Small intestine (tissue), 7 donors: Measurements from ENCODE around the gene SDCBP2. TPM values are rescaled to one million over a fixed set of nuclear protein-coding genes. Genes with fewer than 3 reads are reported as not detected.

Experiments used
- DNase-seq, 2 donors: peaks; one replicate each; pipeline versions ENCODE4 v3.0.0 to v3.0.0-alpha.2; 2013
- FAIRE-seq: peaks from 2 replicates; lab custom pipeline; 2012; peaks lifted over from hg19 to GRCh38; lab: Jason Lieb, UNC
- H3K27ac ChIP-seq, 3 donors: one replicate each; pipeline ENCODE4 v1.5.1; 2013; ENCODE audit warnings: low read length in 2 of 3, mild to moderate bottlenecking in 2 of 3, control low read depth in 1 of 3, inconsistent platforms in 1 of 3, low read depth in 1 of 3, moderate library complexity in 1 of 3
- H3K27me3 ChIP-seq, 3 donors: one replicate each; pipeline ENCODE4 v1.6.1; 2013; ENCODE audit warnings: low read length in 3 of 3, inconsistent platforms in 1 of 3; ENCODE audit not compliant: control insufficient read depth in 3 of 3, insufficient read depth in 3 of 3
- H3K36me3 ChIP-seq, 3 donors: one replicate each; pipeline ENCODE4 v1.6.1; 2013; ENCODE audit warnings: low read length in 3 of 3, inconsistent platforms in 1 of 3, low read depth in 1 of 3, mild to moderate bottlenecking in 1 of 3, moderate library complexity in 1 of 3; ENCODE audit not compliant: control insufficient read depth in 3 of 3, insufficient read depth in 2 of 3
- H3K4me1 ChIP-seq, 3 donors: one replicate each; pipeline ENCODE4 v1.6.1; 2013; ENCODE audit warnings: low read length in 2 of 3, inconsistent platforms in 1 of 3, low read depth in 1 of 3, mild to moderate bottlenecking in 1 of 3, moderate library complexity in 1 of 3; ENCODE audit not compliant: control insufficient read depth in 3 of 3, insufficient read depth in 2 of 3
- H3K4me3 ChIP-seq, 3 donors: one replicate each; pipeline ENCODE4 v1.5.1; 2013; ENCODE audit warnings: low read length in 3 of 3, control low read depth in 1 of 3, inconsistent platforms in 1 of 3, low read depth in 1 of 3, mild to moderate bottlenecking in 1 of 3, moderate library complexity in 1 of 3
- H3K9me3 ChIP-seq, 2 donors: one replicate each; pipeline ENCODE4 v1.6.1; 2013; ENCODE audit warnings: low read depth in 1 of 2, low read length in 1 of 2; ENCODE audit not compliant: control insufficient read depth in 2 of 2, insufficient read depth in 1 of 2
- WGBS, 3 donors: extraction: QIAGEN DNeasy Blood & Tissue Kit; methylation state at CpG; one replicate each; pipeline ENCODE4 v1.1.7; 2013; 5-methylcytosine and 5-hydroxymethylcytosine counted together
- polyA plus RNA-seq, 4 donors: library from polyadenylated mRNA; stranded (reverse) in 3 of 4; unstranded in 1 of 4; fragments of 200-250 nt in 3 of 4; fragments of 120-200 nt in 1 of 4; gene quantifications; one replicate each; pipeline versions ENCODE4 v1.2.1 to v1.2.3, GENCODE V29; 2013
- donor health status: healthy with polysubstance abuse.
- donor health status: control.
- donor health status: control.
- donor health status: Bipolar disorder and iron deficiency.
- donor health status: healthy.

Gene SDCBP2
- polyA plus RNA-seq, 4 donors = 94.4 to 724 (median 292) TPM

- H3K36me3 ChIP-seq = no peaks in the 10 kb centered on the region
- WGBS, 3 donors = 73 to 87% (median 76%) methylated on average over 2 of the region's 2 CpGs
- DNase-seq (no peak), FAIRE-seq (no peak)
- no peak overlapping the region for H3K27ac ChIP-seq
- H3K4me1 ChIP-seq = no peaks in the 10 kb centered on the region
- no peaks in the 10 kb centered on the region for H3K27me3 ChIP-seq
- H3K4me3 ChIP-seq = no peak overlapping the region
- H3K9me3 ChIP-seq = no peaks in the 10 kb centered on the region
Observed at GRCh38 chr20:1275919-1276318, 53.0 kb downstream of the SDCBP2 start.

GRCh38 chr20:1274485-1275311 is 54.2 kb downstream of the SDCBP2 start:
- no peaks in the 10 kb centered on the region for H3K36me3 ChIP-seq
- peak; percentile 23 to 53 for DNase-seq
- no peaks in the 10 kb centered on the region for H3K9me3 ChIP-seq
- H3K4me3 ChIP-seq = no peak overlapping the region
- H3K27ac ChIP-seq = no peak overlapping the region
- no peak for FAIRE-seq
- no peaks in the 10 kb centered on the region for H3K4me1 ChIP-seq
- no peaks in the 10 kb centered on the region for H3K27me3 ChIP-seq
- WGBS, 3 donors = 31 to 66% (median 53%) methylated on average over 14 of the region's 14 CpGs

DNA sequence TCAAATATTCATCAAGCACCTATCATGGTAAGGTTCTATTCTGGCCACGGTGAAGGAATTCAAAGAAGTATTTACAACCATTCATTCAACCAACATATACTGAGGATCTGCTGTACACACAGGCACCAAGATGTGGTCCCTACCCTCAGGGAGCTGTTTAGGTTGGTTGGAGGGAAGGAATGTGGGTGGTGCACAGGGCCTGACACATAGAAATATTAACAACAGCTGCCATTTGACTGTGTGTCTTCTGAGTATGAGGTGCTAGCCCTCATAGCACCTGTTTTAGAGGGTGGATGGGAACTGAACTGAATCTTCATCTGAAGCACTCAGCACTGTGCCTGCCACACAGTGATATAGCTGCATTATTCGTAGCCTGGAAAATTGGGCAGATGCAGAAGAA is 55.6 kb downstream of the SDCBP2 start:
- no peak for DNase-seq

DNA sequence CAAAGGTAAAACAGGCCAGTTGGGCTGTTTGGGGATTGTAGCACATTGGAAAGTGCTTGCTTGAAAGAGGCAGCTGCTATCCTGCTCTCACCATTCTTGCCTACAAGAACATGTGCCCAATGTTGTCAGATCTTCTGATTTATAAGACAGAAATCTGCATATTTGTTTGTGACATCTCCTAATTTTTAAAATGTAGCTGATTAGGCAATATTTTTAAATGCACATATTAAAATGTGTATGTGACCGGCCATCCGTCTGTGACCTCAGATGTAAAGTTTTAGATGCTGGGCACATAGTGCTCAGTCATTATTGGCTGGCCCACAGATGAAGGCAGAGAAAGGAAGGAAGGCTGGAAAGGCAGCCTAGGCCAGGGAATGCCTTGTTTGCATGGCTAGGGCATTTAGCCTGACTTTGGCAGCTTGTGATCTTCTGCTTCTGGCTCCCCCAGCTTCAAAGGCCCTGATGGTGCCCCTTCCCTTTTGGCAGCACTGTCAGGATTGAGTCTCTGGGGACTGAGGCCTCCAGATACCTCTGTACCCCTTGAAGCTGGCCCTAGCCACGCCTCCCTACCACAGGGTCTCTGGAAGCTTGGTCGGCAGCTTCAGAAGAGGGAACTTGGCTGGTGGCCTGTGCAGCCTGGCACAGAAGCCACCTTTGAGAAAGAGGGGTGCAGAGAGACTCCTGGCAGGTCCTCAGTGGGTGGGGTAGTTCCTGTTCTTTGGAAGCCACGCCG is 56.4 kb downstream of the SDCBP2 start:
- no peaks in the 10 kb centered on the region for H3K9me3 ChIP-seq
- no peak for DNase-seq
- no peaks in the 10 kb centered on the region for H3K4me1 ChIP-seq
- no peak overlapping the region for H3K4me3 ChIP-seq
- H3K27ac ChIP-seq = no peak overlapping the region
- FAIRE-seq = no peak
- 30 to 60% (median 44%) methylated on average over 6 of the region's 6 CpGs for WGBS, 3 donors
- no peaks in the 10 kb centered on the region for H3K36me3 ChIP-seq
- no peaks in the 10 kb centered on the region for H3K27me3 ChIP-seq

More for the DNA sequence above, 55.6 kb downstream of the SDCBP2 start:
- no peak for FAIRE-seq
- H3K4me1 ChIP-seq = no peaks in the 10 kb centered on the region
- no peaks in the 10 kb centered on the region for H3K27me3 ChIP-seq
- no peak overlapping the region for H3K4me3 ChIP-seq
- no peak overlapping the region for H3K27ac ChIP-seq
- H3K9me3 ChIP-seq = no peaks in the 10 kb centered on the region
- no peaks in the 10 kb centered on the region for H3K36me3 ChIP-seq
- WGBS, 3 donors = 62 to 88% (median 82%) methylated on average over 2 of the region's 2 CpGs

DNA sequence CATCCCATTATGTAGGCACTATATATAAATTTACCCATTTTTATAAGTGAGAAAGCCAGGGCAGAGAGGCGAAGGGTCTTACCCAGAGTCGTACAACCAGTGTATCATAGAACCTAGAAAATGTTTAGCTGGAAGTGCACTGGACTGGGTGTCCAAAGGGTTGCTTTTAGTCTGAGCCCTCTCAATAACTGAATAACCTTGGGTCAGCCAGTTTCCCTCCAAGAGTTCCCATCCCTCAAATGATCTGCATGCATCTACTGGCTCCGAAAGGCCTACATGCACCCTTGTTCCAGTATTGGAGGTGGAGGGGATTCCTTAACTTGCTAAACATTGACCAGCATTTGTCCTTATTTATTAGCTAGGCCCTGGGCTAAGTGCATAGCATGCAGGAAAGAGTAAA is 59.1 kb downstream of the SDCBP2 start:
- Histone ChIP-seq H3K4me3 (no peak overlapping the region), H3K4me1 (peaks cover 0 to 2% (median 0%) of the 10 kb centered on the region in 3 donors), H3K27ac (no peak overlapping the region), H3K27me3 (no peaks in the 10 kb centered on the region), H3K36me3 (no peaks in the 10 kb centered on the region), H3K9me3 (no peaks in the 10 kb centered on the region)
- WGBS, 3 donors = 95 to 97% (median 95%) methylated on average over 3 of the region's 3 CpGs
- DNase-seq = no peak
- no peak for FAIRE-seq

- WGBS, 3 donors = 89 to 93% (median 93%) methylated on average over 8 of the region's 8 CpGs
- Histone ChIP-seq H3K4me3 (no peak overlapping the region), H3K4me1 (peaks cover 0 to 2% (median 0%) of the 10 kb centered on the region in 3 donors), H3K9me3 (no peaks in the 10 kb centered on the region), H3K27me3 (no peaks in the 10 kb centered on the region), H3K27ac (no peak overlapping the region), H3K36me3 (no peaks in the 10 kb centered on the region)
- DNase-seq (no peak), FAIRE-seq (no peak)
Observed at GRCh38 chr20:1269235-1269634, 59.7 kb downstream of the SDCBP2 start.

- H3K27me3 ChIP-seq = no peaks in the 10 kb centered on the region
- DNase-seq = no peak
- H3K36me3 ChIP-seq = no peaks in the 10 kb centered on the region
- H3K9me3 ChIP-seq = no peaks in the 10 kb centered on the region
- H3K4me3 ChIP-seq = no peak overlapping the region
- H3K4me1 ChIP-seq = peaks cover 0 to 2% (median 0%) of the 10 kb centered on the region in 3 donors
- WGBS, 3 donors = 93 to 98% (median 94%) methylated on average over 3 of the region's 3 CpGs
- H3K27ac ChIP-seq = no peak overlapping the region
- no peak for FAIRE-seq
Observed at GRCh38 chr20:1267809-1268374, 61.0 kb downstream of the SDCBP2 start.

DNA sequence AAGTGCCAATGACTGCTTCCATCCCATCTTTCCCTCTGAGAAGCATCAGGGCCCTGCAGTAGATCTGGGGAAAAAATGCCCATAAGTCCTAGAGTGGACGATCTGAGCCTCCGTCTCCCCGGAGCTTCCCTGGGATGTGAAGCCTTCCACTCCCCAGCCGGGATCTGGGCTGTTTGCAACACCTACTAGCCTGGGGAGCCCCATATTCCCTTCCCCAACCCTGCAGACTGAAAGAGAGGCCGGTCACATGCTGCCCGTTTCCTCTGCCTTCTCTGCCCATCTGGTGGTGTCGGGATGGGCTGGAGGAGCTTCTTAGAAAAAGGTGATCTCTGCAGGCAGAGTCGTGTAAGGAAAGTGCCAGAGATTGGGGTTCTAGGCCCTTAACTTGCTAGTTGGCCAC is 61.8 kb downstream of the SDCBP2 start:
- H3K36me3 ChIP-seq = no peaks in the 10 kb centered on the region
- H3K9me3 ChIP-seq = no peaks in the 10 kb centered on the region
- no peak overlapping the region for H3K4me3 ChIP-seq
- H3K4me1 ChIP-seq = peaks cover 0 to 2% (median 0%) of the 10 kb centered on the region in 3 donors
- DNase-seq (no peak), FAIRE-seq (no peak)
- H3K27ac ChIP-seq = no peak overlapping the region
- H3K27me3 ChIP-seq = no peaks in the 10 kb centered on the region
- WGBS, 3 donors = 75 to 80% (median 75%) methylated on average over 8 of the region's 8 CpGs
